GM20000 (cell line): ENCODE results near the gene TPCN2.

Source experiments
- DNase-seq: peaks from one replicate; pipeline ENCODE4 v3.0.0; 2012; ENCODE audit warnings: low spot score
- CTCF ChIP-seq: IDR thresholded peaks from 2 replicates; pipeline ENCODE4 v1.5.1; 2012; ENCODE audit warnings: mild to moderate bottlenecking, control low read depth; ENCODE audit errors: extremely low read depth, missing control alignments

Gene TPCN2

GRCh38 chr11:69108030-69108429, 59.3 kb downstream of the TPCN2 start:
- no peak for DNase-seq
- no peak for TF ChIP-seq CTCF

DNA sequence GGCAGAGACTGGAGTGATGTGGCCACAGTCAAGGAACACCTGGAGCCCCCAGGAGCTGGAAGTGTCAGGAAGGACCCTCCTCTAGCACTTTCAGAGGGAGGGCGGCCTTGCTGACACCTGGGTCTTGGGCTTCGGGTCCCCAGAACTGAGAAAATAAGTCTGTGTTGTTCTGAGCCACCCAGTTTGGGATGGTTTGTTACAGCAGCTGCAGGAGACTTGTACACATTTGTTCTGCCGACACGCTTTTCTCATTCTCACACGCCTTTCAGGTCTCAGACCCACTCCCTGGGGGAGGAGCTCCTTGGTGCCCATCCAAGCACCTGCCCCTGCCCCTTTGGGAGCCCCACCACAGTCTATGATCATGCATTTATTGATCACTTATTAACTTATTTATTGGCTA, 59.8 kb downstream of the TPCN2 start:
- no peak for DNase-seq
- no peak for TF ChIP-seq CTCF

DNA sequence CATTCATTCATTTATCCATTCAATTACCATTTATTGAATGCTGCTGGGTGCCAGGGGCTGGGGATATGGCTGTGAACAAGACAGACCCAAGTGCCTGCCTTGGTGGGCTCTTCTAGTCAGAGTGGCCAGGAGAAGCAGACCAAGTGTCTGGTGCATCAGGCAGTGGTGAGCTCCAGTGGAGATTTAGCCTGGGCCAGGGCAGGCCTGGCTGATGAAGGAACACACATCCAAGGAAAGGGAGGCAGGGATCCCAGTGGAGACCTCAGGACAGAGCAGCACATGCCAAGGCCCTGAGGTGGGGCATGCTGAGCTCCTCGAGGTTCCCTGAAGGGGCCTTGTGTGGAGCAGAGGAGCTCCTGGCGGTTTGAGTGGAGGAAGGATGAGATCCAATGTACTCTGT, 60.4 kb downstream of the TPCN2 start:
- TF ChIP-seq CTCF: no peak

GRCh38 chr11:69110451-69110850, 61.7 kb downstream of the TPCN2 start:
- no peak for TF ChIP-seq CTCF
- no peak for DNase-seq

More for the DNA sequence above, 60.4 kb downstream of the TPCN2 start:
- no peak for DNase-seq

- no peak for TF ChIP-seq CTCF
- DNase-seq: no peak
Measured at GRCh38 chr11:69111624-69112542, 63.2 kb downstream of the TPCN2 start.

DNA sequence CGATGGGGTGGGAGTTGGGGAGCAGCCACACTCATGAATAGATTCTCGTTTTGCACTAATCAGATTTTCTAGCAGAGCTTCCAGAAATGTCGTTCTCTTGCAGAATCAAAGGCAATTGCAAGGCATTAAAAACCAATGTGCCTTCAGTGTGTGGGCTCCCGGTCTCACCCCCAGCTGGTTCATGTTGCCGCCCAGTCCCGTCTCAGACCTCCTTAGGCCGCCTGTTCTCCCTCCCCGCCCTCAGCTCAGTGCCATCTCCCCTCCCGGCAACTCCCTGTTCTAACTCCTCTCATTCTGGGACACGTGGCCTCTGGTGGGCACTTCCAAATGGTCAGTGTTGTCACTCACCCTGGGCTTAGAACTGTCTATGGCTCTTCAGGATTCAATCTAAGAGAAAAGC, 64.5 kb downstream of the TPCN2 start:
- no peak for DNase-seq
- no peak for TF ChIP-seq CTCF

DNA sequence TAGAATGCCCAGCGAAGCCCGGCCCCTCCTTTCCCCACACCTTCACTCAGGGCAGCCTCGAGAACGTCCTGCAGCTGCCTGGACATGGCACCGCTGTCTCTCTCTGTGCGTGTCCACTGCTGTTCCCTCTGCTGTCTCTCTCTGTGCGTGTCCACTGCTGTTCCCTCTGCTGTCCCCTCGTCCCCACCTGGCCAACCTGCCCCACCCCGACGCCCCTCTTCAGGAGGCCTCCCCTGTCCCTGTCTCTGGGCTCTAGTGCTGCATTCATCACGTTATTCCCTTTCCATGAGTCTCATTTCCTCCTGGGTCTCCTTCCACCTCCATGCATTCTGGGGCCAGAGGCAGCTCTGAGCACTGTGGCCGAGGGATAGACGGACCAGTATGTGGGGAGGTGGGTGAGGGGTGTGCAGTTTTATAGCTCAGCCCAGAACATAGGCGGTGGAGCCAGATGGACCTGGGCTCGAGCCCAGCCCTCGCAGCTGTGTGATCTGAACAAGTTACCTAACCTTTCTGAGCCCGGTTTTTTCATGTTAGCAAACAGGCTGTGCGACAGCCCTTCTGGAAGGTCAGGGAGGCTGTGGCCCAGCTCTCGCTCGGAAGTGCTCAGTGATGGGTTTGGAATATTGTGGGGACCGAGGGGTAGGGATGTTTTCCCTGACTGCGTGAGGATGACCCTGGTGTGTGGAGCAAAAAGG, 65.1 kb downstream of the TPCN2 start:
- no peak for TF ChIP-seq CTCF
- no peak for DNase-seq
